HepG2 (cell line): ENCODE measurements around the gene ATP6V0E1. TPM values are rescaled to one million over a fixed set of nuclear protein-coding genes. Genes with fewer than 3 reads are reported as not detected.

Experiments
- ATAC-seq: fragments of 200-7000 bp; cut with Tn5 transposase; 3 replicates; pipeline ENCODE4 v1.9.1; 2020; ENCODE audit warnings: mild to moderate bottlenecking, moderate library complexity
- BruUV-seq: library from RNA; stranded (reverse); fragments of 400-500 nt; replicated peaks from 2 replicates; lab custom pipeline; 2021; lab: Mats Ljungman, UMichigan
- CTCF ChIA-PET: fragments of 300-600 bp; formaldehyde crosslinking; extraction: SDS; loops from one replicate; lab custom pipeline; 2021; ENCODE audit warnings: low total read pairs, inconsistent platforms, low intra/inter-chr PET ratio; lab: Yijun Ruan, JAX
- POLR2A ChIA-PET: fragments of 350-600 bp; sonication (Branson Sonifier 250); formaldehyde crosslinking; loops from one replicate; lab custom pipeline; 2020; ENCODE audit warnings: antibody characterized with exemption, inconsistent platforms; lab: Yijun Ruan, JAX
- DNase-seq: peaks from one replicate; pipeline ENCODE4 v3.0.0-alpha.2; 2015; ENCODE audit warnings: low spot score
- FAIRE-seq: peaks from 3 replicates; lab custom pipeline; 2011; peaks lifted over from hg19 to GRCh38; lab: Jason Lieb, UNC
- H2AFZ ChIP-seq: one replicate; pipeline ENCODE4 v1.6.1; 2011; ENCODE audit warnings: low read length, inconsistent platforms
- H3K27ac ChIP-seq: fragments of 300-600 bp; 3 replicates; pipeline ENCODE4 v1.8.0; 2011; ENCODE audit warnings: mixed run types, mild to moderate bottlenecking, mixed read lengths, low read length, inconsistent platforms; ENCODE audit not compliant: insufficient read depth; ENCODE audit errors: extremely low read length
- H3K27me3 ChIP-seq, 2 experiments: fragments of 200-600 bp in 1 of 2; 2 replicates in 1 of 2; 3 replicates in 1 of 2; pipeline versions ENCODE4 v1.6.0 to v1.8.0; 2011; ENCODE audit warnings: low read length in 2 of 2, mild to moderate bottlenecking in 2 of 2, moderate library complexity in 2 of 2, inconsistent platforms in 1 of 2; ENCODE audit not compliant: insufficient read depth in 2 of 2, control insufficient read depth in 1 of 2
- H3K36me3 ChIP-seq, 2 experiments: fragments of 200-600 bp in 1 of 2; replicated peaks in 1 of 2; 2 replicates in 1 of 2; 3 replicates in 1 of 2; pipeline versions ENCODE4 v1.5.1 to v1.8.0; 2011; ENCODE audit warnings: low read length in 2 of 2, inconsistent platforms in 1 of 2; ENCODE audit not compliant: insufficient read depth in 2 of 2, control insufficient read depth in 1 of 2
- H3K4me1 ChIP-seq: 2 replicates; pipeline ENCODE4 v1.5.1; 2012; ENCODE audit warnings: low read length, inconsistent platforms; ENCODE audit not compliant: insufficient read depth
- H3K4me2 ChIP-seq: 2 replicates; pipeline ENCODE4 v1.6.0; 2011; ENCODE audit warnings: low read depth, low read length, inconsistent platforms
- H3K4me3 ChIP-seq, 3 experiments: fragments of 200-600 bp in 1 of 3; sonication (generic), shearing (Covaris generic) in 1 of 3; replicated peaks in 1 of 3; 2 replicates each; pipeline ENCODE4 v1.5.1; 2011 to 2016; ENCODE audit warnings: low read length in 3 of 3, inconsistent platforms in 2 of 3, low read depth in 2 of 3, mild to moderate bottlenecking in 2 of 3, control low read depth in 1 of 3, mixed read lengths in 1 of 3; ENCODE audit not compliant: insufficient read depth in 1 of 3
- H3K79me2 ChIP-seq: one replicate; pipeline ENCODE4 v1.6.1; 2011; ENCODE audit warnings: low read length, inconsistent platforms; ENCODE audit not compliant: insufficient read depth
- H3K9ac ChIP-seq: 2 replicates; pipeline ENCODE4 v1.6.0; 2011; ENCODE audit warnings: mild to moderate bottlenecking, low read depth, low read length, inconsistent platforms; ENCODE audit not compliant: insufficient read depth
- H3K9me3 ChIP-seq: 2 replicates; pipeline ENCODE4 v1.5.1; 2012; ENCODE audit warnings: mild to moderate bottlenecking, low read length
- H4K20me1 ChIP-seq: 2 replicates; pipeline ENCODE4 v1.6.0; 2011; ENCODE audit warnings: inconsistent platforms, mild to moderate bottlenecking, low read length, moderate library complexity; ENCODE audit not compliant: insufficient read depth
- ELF1 ChIP-seq: sonication (generic); formaldehyde crosslinking; IDR thresholded peaks from 2 replicates; pipeline ENCODE4 v1.4.0; 2020; ENCODE audit warnings: missing genetic modification reagents
- ELF3 ChIP-seq: IDR thresholded peaks from 2 replicates; pipeline ENCODE4 v1.6.1; 2016; ENCODE audit warnings: missing genetic modification reagents, missing compliant biosample characterization
- GATAD1 ChIP-seq: IDR thresholded peaks from 2 replicates; pipeline ENCODE4 v1.6.1; 2016; ENCODE audit warnings: missing genetic modification reagents, missing compliant biosample characterization
- IRF2 ChIP-seq: IDR thresholded peaks from 2 replicates; pipeline ENCODE4 v1.6.1; 2018; ENCODE audit warnings: missing genetic modification reagents, missing compliant biosample characterization
- KDM2A ChIP-seq: sonication (generic); formaldehyde crosslinking; IDR thresholded peaks from 2 replicates; pipeline ENCODE4 v1.4.0; 2020; ENCODE audit warnings: low read depth, missing genetic modification reagents, borderline replicate concordance
- MZF1 ChIP-seq: sonication (generic); formaldehyde crosslinking; IDR thresholded peaks from 2 replicates; pipeline ENCODE4 v1.8.1; 2023; ENCODE audit warnings: mild to moderate bottlenecking, missing genetic modification reagents, borderline replicate concordance
- NCOA1 ChIP-seq: sonication (generic); formaldehyde crosslinking; IDR thresholded peaks from 2 replicates; pipeline ENCODE4 v1.9.0; 2021; ENCODE audit warnings: missing genetic modification reagents
- RAD21 ChIP-seq: fragments of 450-650 bp; formaldehyde crosslinking; IDR thresholded peaks from 2 replicates; pipeline ENCODE4 v1.5.0; 2020; ENCODE audit warnings: mild to moderate bottlenecking
- SAP130 ChIP-seq: IDR thresholded peaks from 2 replicates; pipeline ENCODE4 v1.6.1; 2016; ENCODE audit warnings: low read depth
- SOX13 ChIP-seq, 3 experiments: fragments of 450-650 bp in 1 of 3; sonication (generic) in 1 of 3; formaldehyde crosslinking in 1 of 3; IDR thresholded peaks in 2 of 3; conservative IDR thresholded peaks in 1 of 3; 2 replicates each; pipeline versions ENCODE4 v1.5.0 to v1.6.1; 2016 to 2020; ENCODE audit warnings: antibody characterized with exemption in 1 of 3, mild to moderate bottlenecking in 1 of 3, missing compliant biosample characterization in 1 of 3, missing genetic modification reagents in 1 of 3, moderate library complexity in 1 of 3
- STAG1 ChIP-seq: sonication (generic); formaldehyde crosslinking; IDR thresholded peaks from 2 replicates; pipeline ENCODE4 v1.4.0; 2020; ENCODE audit warnings: missing genetic modification reagents
- TEAD3 ChIP-seq: optimal IDR thresholded peaks from 2 replicates; pipeline ENCODE3; 2016; ENCODE audit warnings: borderline replicate concordance
- THAP11 ChIP-seq: IDR thresholded peaks from 2 replicates; pipeline ENCODE4 v1.6.1; 2016; ENCODE audit warnings: missing biosample characterization, missing genetic modification reagents
- XRCC5 ChIP-seq: fragments of 200-400 bp; formaldehyde crosslinking; optimal IDR thresholded peaks from 2 replicates; pipeline ENCODE3; 2017; ENCODE audit warnings: mild to moderate bottlenecking, low read length
- ZBTB33 ChIP-seq: sonication (generic); formaldehyde crosslinking; IDR thresholded peaks from 2 replicates; pipeline ENCODE4 v1.4.0; 2020; ENCODE audit warnings: missing genetic modification reagents
- ZNF121 ChIP-seq: sonication (generic); formaldehyde crosslinking; IDR thresholded peaks from 2 replicates; pipeline ENCODE4 v1.5.0; 2020; ENCODE audit warnings: mild to moderate bottlenecking, missing genetic modification reagents
- ZNF605 ChIP-seq: sonication (generic); formaldehyde crosslinking; IDR thresholded peaks from 2 replicates; pipeline ENCODE4 v1.8.0; 2022; ENCODE audit warnings: mild to moderate bottlenecking, missing genetic modification reagents
- ZSCAN9 ChIP-seq: IDR thresholded peaks from 2 replicates; pipeline ENCODE4 v1.6.1; 2016; ENCODE audit warnings: borderline replicate concordance
- WGBS: methylation state at CpG from one replicate; pipeline ENCODE4 v1.1.6; 2017; ENCODE audit warnings: low lambda C conversion rate; 5-methylcytosine and 5-hydroxymethylcytosine counted together
- in situ Hi-C: cut with HindIII; loops from 2 replicates; pipeline ENCODE4 v1.10.0; 2017; ENCODE audit warnings: low pct_unique_long_range_greater_than_20kb; ENCODE audit not compliant: extremely low pct_ligation_motif_present
- intact Hi-C: fragments of 100-400 bp; cut with micrococcal nuclease; formaldehyde crosslinking; loops from one replicate; pipeline ENCODE4 v1.10.0; 2022; ENCODE audit not compliant: unreplicated experiment
- polyA plus RNA-seq, 8 experiments: library from polyadenylated mRNA; depleted of rRNA in 3 of 8; stranded (reverse) in 7 of 8; unstranded in 1 of 8; fragments of >200 nt; fragmentation: Illumina TruSeq in 4 of 8; extraction: Trizol in 4 of 8; gene quantifications; 2 replicates each; pipeline versions ENCODE4 v1.2.1 to v1.2.3, GENCODE V29; 2011 to 2016; ENCODE audit warnings: low read depth in 4 of 8, missing spikeins in 1 of 8, mixed read lengths in 1 of 8; ENCODE audit not compliant: insufficient read depth in 1 of 8
- total RNA-seq, 5 experiments: library from RNA; depleted of rRNA; stranded (reverse); fragments of >200 nt; fragmentation: Illumina TruSeq; extraction: Trizol; gene quantifications; 2 replicates each; pipeline ENCODE4 v1.2.3, GENCODE V29; 2016; ENCODE audit warnings: low read depth in 1 of 5
- TF ChIP-seq, protein P1 (sequence below): sonication (generic); formaldehyde crosslinking; IDR thresholded peaks from 2 replicates; pipeline ENCODE4 v1.5.0; 2020; ENCODE audit warnings: mild to moderate bottlenecking, missing genetic modification reagents, moderate library complexity

Gene ATP6V0E1
- total and polyA plus RNA-seq, 2 of the 13 experiments (the other 11 are each of a cell fraction or from before 2014, with no cell fraction given): 143 to 215 TPM

DNA sequence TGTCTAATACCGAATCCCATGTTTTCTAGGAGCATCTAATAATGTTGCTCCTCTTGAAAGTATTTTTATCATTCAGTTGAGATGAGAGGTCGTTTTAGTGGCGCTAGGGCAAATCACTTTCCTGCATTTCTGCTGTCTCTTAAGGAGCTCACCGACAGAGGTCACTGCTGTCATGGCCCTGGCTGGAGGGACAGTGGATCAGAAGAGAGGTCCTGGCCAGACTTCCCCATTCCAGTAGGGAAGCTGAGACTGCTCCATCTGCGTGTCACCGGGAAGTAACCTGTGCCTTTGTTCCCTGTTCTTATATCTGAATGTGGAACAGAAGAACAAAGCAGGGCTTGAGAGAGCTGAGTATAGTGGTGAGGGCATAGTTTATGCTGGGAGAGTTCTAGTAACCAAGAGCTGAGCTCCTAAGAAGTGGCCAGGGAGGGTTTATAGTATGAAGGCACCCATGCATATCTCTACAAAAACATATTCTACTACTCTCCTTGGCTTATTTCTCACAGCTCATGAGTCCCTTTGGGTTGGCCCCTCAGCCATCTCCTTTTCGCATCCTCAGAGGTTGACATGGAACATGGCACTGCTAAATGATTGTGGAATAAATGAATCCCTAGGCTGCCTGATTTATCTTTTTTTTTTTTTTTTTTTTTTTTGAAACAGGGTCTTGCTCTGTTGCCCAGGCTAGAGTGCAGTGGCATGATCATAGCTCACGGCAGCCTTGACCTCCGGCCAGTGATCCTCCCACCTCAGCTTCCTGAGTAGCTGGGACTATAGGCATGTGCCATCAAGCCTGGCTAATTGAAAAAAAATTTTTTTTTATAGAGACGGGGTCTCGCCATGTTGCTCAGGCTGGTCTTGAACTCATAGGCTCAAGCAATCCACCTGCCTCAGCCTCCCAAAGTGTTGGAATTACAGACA, 27.2 kb downstream of the ATP6V0E1 start:
- DNase-seq (peak; percentile 67), FAIRE-seq (no peak), ATAC-seq (peak; percentile 84)
- POLR2A ChIA-PET: interaction anchor here (1.1 to 1.2 kb wide), 2 partner anchors 27 to 46 kb away, joined by 3 to 4 read pairs; partner anchors contain the start of gene ATP6V0E1
- no peaks in the 10 kb centered on the region for H4K20me1 ChIP-seq
- H3K79me2 ChIP-seq: peaks cover 45% of the 10 kb centered on the region
- H2AFZ ChIP-seq: no peak overlapping the region
- no peak overlapping the region for H3K27ac ChIP-seq
- intact Hi-C loops (loop anchor here (1.0 kb wide), 1 partner anchor 133 kb away; the partner anchor contains the start of gene BNIP1), in situ Hi-C loops (no loop called here)
- no peaks in the 10 kb centered on the region for H3K27me3 ChIP-seq
- no peak overlapping the region for H3K9ac ChIP-seq
- no peaks in the 10 kb centered on the region for H3K36me3 ChIP-seq
- H3K4me1 ChIP-seq: peaks cover 81% of the 10 kb centered on the region
- H3K9me3 ChIP-seq: no peaks in the 10 kb centered on the region
- no peak overlapping the region for H3K4me3 ChIP-seq
- CTCF ChIA-PET: interaction anchor here (1.9 kb wide), 1 partner anchor 134 kb away, joined by 9 read pairs; the partner anchor contains the start of gene BNIP1
- BruUV-seq: no TSS peak
- H3K4me2 ChIP-seq: peak overlapping the region; percentile 33; the same call in 1 of the 2 replicates
- WGBS: 67% methylated on average over 11 of the region's 11 CpGs
- TF ChIP-seq STAG1 (CRISPR knock-in tag) (peak; percentile 88), ZSCAN9 (0 out of 2 replicates have a peak, but pooled peaks have one; percentile 32), MZF1 (CRISPR knock-in tag) (no peak), SOX13 (IDR thresholded peaks at IDR 0.05) (no peak), SOX13 (CRISPR knock-in tag; conservative IDR thresholded peaks at IDR 0.05 in 1 of 2, IDR thresholded peaks at IDR 0.05 in 1 of 2) (0 out of 4 replicates have a peak, but pooled peaks of 1 of the 2 experiments have one; percentile 19), THAP11 (CRISPR knock-in tag) (peak; percentile 31; the same call in 1 of the 2 replicates), ELF3 (CRISPR knock-in tag) (peak; percentile 38; the same call in 1 of the 2 replicates), RAD21 (CRISPR knock-in tag) (peak; percentile 74; the same call in 1 of the 2 replicates), SAP130 (CRISPR knock-in tag) (peak; percentile 49), IRF2 (CRISPR knock-in tag) (no peak), TEAD3 (peak; percentile 75), ZNF121 (CRISPR knock-in tag) (peak; percentile 81), GATAD1 (CRISPR knock-in tag) (0 out of 2 replicates have a peak, but pooled peaks have one; percentile 19), ZBTB33 (peak; percentile 96), ZNF605 (CRISPR knock-in tag) (no peak), XRCC5 (peak; percentile 41), KDM2A (CRISPR knock-in tag) (peak; percentile 37; the same call in 1 of the 2 replicates), NCOA1 (no peak), ELF1 (CRISPR knock-in tag) (peak; percentile 44)
- TF ChIP-seq, protein P1, sequence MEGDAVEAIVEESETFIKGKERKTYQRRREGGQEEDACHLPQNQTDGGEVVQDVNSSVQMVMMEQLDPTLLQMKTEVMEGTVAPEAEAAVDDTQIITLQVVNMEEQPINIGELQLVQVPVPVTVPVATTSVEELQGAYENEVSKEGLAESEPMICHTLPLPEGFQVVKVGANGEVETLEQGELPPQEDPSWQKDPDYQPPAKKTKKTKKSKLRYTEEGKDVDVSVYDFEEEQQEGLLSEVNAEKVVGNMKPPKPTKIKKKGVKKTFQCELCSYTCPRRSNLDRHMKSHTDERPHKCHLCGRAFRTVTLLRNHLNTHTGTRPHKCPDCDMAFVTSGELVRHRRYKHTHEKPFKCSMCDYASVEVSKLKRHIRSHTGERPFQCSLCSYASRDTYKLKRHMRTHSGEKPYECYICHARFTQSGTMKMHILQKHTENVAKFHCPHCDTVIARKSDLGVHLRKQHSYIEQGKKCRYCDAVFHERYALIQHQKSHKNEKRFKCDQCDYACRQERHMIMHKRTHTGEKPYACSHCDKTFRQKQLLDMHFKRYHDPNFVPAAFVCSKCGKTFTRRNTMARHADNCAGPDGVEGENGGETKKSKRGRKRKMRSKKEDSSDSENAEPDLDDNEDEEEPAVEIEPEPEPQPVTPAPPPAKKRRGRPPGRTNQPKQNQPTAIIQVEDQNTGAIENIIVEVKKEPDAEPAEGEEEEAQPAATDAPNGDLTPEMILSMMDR (CRISPR knock-in tag): peak; percentile 90
